NCI-H345 treated with DMSO at 0.1 percent for 48 hours (cell line): ENCODE measurements around the gene OR56B1.

Source experiments
- DNase-seq: peaks from one replicate; lab custom pipeline; 2025; ENCODE audit not compliant: unreplicated experiment; lab: John Stamatoyannopoulos, UW

Gene OR56B1

DNA sequence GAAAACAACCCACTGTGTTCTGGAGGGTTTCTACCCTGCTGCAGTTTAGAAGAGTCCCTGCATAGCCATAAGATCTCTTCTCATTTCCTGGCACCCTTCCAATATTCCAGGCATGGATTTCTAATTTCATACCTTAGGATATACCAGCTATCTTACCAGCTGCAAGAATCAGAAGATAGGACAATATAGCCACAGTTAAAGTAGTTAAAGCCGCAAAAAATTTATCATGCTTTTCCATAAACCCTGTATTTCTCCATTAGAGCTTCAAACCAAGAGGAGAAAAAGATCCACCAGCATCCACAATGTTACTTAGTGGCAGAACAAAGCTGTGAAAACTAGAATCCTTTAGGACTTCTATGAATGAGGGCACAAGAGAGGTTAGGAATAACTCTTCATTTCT is 8.6 kb upstream of the OR56B1 start:
- no peak for DNase-seq

GRCh38 chr11:5737091-5737490 is 843 bp downstream of the OR56B1 start:
- DNase-seq: no peak

DNA sequence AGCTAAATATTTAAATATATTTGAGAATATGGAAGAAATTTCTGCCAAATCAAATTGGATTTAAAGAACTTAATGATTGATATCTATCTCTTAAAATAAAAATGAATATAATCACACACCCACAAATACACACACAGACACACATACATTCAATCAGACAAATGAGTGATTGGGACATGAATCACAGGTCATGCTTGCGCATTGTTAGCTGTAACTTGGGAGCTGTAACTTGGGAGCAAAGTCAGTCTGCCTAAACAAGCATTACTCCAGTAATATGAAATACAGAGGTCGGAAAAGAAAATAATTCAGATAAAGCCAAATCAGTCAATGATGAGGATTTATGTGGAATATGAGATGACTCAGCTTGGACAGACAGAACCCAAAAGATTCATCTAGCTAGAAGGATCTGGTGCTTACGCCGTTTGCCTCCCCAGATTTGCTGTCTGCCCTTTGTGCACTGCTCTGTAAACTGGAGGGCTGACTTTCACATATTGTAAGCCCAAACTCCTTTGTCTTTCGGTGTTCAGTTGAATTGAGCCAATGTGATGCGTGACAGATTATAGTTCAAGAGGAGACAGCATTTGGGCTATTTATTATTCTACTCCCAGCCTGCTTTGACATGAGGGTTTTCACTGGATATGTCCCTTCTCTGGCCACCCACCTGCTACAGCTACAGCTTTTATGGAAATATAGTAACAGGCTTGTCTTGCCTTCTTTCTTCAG is 1.6 kb downstream of the OR56B1 start:
- no peak for DNase-seq

- no peak for DNase-seq
These were observed 2.2 kb downstream of the OR56B1 start for GRCh38 chr11:5738431-5738830.

- DNase-seq: no peak
These were observed 10.4 kb downstream of the OR56B1 start for GRCh38 chr11:5746614-5747013.

DNA sequence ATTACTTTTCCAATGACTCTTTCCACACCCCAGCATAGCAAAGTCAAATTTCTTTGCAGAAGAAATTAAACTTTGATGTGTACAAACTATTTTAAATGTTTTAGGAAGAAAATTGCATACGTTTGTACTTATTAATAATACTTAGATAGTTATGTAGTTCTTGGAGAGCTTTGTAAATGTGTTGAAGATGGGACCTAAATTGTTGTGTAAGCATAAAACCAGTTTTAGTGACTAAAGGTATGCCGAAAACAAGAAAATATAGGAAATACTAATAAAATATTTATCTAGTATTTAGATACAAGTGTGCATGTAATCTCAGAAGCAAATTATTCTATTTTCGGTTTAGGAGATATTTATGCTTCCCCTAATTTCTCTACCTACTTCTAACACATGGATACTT is 13.6 kb downstream of the OR56B1 start:
- no peak for DNase-seq

DNA sequence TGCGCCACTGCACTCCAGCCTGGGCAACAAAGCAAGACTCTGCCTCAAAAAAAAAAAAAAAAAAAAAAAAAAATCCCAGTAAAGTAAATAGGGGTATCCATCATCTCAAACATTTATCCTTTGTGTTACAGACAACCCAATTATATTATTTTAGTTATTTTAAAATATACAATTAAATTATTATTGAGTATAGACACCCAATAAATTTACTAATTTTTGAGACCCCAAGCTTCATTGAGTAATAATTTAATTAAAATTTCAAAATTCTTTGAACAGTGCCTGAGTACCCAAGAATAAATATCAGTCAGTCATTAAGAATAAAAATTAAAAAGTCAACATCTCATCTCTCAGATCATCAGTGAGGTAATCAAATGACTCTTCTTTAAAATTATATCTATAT is 17.7 kb downstream of the OR56B1 start, which contains the start of gene OR52N4:
Gene OR52N4, plus strand, starts transcription at position 301 of the 400 bp plus-strand sequence. CDS start 498 bp downstream, outside the sequence.
- DNase-seq: no peak

GRCh38 chr11:5767056-5767455 is 30.8 kb downstream of the OR56B1 start:
- no peak for DNase-seq

DNA sequence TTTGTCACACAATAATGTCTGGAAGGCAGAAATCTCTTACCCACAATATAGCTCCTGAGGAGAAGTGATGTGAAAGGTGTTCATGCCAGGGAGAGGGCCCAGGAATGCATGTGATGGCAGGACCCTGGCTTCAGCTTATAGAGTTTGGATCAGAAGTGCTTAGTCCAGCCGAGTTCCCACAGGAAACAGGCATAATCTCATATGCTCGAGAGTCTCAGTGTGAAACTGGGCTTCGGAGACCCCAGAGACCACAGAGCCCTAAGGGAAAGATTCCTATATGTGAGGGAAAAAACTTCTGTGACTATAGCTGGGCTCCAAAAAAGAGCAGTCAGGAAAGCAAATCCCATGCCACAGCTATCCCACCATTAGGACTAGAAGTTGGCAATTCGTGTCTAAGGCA is 47.0 kb downstream of the OR56B1 start, which contains the start of gene OR52N5:
Gene OR52N5, minus strand, starts transcription at position 101 of the 400 bp plus-strand sequence. CDS start 4,721 bp downstream, outside the sequence.
- no peak for DNase-seq
